SK-N-SH treated with all-trans-retinoic acid at 6 μM for 48 hours (cell line): ENCODE results near the gene FAM72B.
"Not testable (repeated sequence)": the region's sequence is repeated elsewhere in the genome, so short reads cannot be mapped to it uniquely, and the experiment has no call there.

ENCODE experiments used
- CREB5 ChIP-seq: fragments of 250-450 bp; sonication (Bioruptor Pico); IDR thresholded peaks from 2 replicates; pipeline ENCODE4 v1.5.1; 2020; ENCODE audit warnings: low read depth, mild to moderate bottlenecking, moderate library complexity
- ESRRG ChIP-seq: fragments of 250-450 bp; sonication (Bioruptor Pico); IDR thresholded peaks from 2 replicates; pipeline ENCODE4 v1.6.1; 2021; ENCODE audit warnings: mild to moderate bottlenecking
- GLIS3 ChIP-seq: fragments of 250-450 bp; sonication (Bioruptor Pico); IDR thresholded peaks from 2 replicates; pipeline ENCODE4 v1.5.0; 2020; ENCODE audit warnings: mild to moderate bottlenecking, moderate library complexity
- OSR1 ChIP-seq: fragments of 250-450 bp; sonication (Bioruptor Pico); IDR thresholded peaks from 2 replicates; pipeline ENCODE4 v1.8.0; 2022; ENCODE audit warnings: moderate library complexity, mild to moderate bottlenecking, inconsistent platforms
- PATZ1 ChIP-seq: fragments of 250-450 bp; sonication (Bioruptor Pico); IDR thresholded peaks from 2 replicates; pipeline ENCODE4 v1.8.0; 2020; ENCODE audit warnings: mild to moderate bottlenecking, moderate library complexity, borderline replicate concordance
- TOX ChIP-seq: fragments of 250-450 bp; sonication (Bioruptor Pico); IDR thresholded peaks from 2 replicates; pipeline ENCODE4 v1.8.0; 2021; ENCODE audit warnings: mild to moderate bottlenecking, moderate library complexity, borderline replicate concordance
- TSHZ2 ChIP-seq: fragments of 250-450 bp; sonication (Bioruptor Pico); IDR thresholded peaks from 2 replicates; pipeline ENCODE4 v1.5.0; 2020; ENCODE audit warnings: mild to moderate bottlenecking, moderate library complexity
- ZFP30 ChIP-seq: fragments of 450-650 bp; formaldehyde crosslinking; IDR thresholded peaks from 2 replicates; pipeline ENCODE4 v1.5.0; 2022; ENCODE audit warnings: mild to moderate bottlenecking, moderate library complexity
- ZNF70 ChIP-seq: fragments of 450-650 bp; formaldehyde crosslinking; IDR thresholded peaks from 2 replicates; pipeline ENCODE4 v1.5.0; 2020; ENCODE audit warnings: mild to moderate bottlenecking, moderate library complexity

- TF ChIP-seq GLIS3 (CRISPR knock-in tag); OSR1 (CRISPR knock-in tag); CREB5; ZNF70 (CRISPR knock-in tag); TSHZ2 (CRISPR knock-in tag); TOX (CRISPR knock-in tag); ZFP30 (CRISPR knock-in tag); ESRRG (CRISPR knock-in tag); PATZ1: not testable (repeated sequence)
Measured at GRCh38 chr1:121187914-121188313, 3.8 kb upstream of the FAM72B start.
